Fibroblast of pulmonary artery (primary cell): ENCODE data around the gene TMEM87A.

Experiments
- DNase-seq: peaks from one replicate; pipeline ENCODE4 v3.0.0-alpha.2; 2010; ENCODE audit warnings: low read depth
- H3K4me3 ChIP-seq: replicated peaks from 2 replicates; pipeline ENCODE4 v1.5.1; 2011; ENCODE audit warnings: low read depth, mild to moderate bottlenecking, control low read depth, low read length, moderate library complexity
- CTCF ChIP-seq: IDR thresholded peaks from 2 replicates; pipeline ENCODE4 v1.5.1; 2011; ENCODE audit warnings: mild to moderate bottlenecking, control low read depth, low read length, inconsistent platforms; ENCODE audit errors: missing control alignments

Gene TMEM87A

GRCh38 chr15:42273900-42274701 lies 868 bp upstream of the TMEM87A start:
- peak; percentile 59 for DNase-seq
- peak overlapping the region; percentile 96 for H3K4me3 ChIP-seq
- no peak for TF ChIP-seq CTCF

- TF ChIP-seq CTCF, result no peak
- H3K4me3 ChIP-seq, result peak overlapping the region; percentile 96
- DNase-seq, result no peak
These were observed 2.2 kb downstream of the TMEM87A start for GRCh38 chr15:42270996-42271395.

GRCh38 chr15:42270551-42270950 lies 2.7 kb downstream of the TMEM87A start:
- TF ChIP-seq CTCF, result no peak
- no peak for DNase-seq
- no peak overlapping the region for H3K4me3 ChIP-seq

- no peak for TF ChIP-seq CTCF
- no peak overlapping the region for H3K4me3 ChIP-seq
- DNase-seq, result peak; percentile 41
These were observed 5.9 kb downstream of the TMEM87A start for GRCh38 chr15:42267286-42267685.

GRCh38 chr15:42264795-42265194 lies 8.4 kb downstream of the TMEM87A start:
- no peak for TF ChIP-seq CTCF
- no peak overlapping the region for H3K4me3 ChIP-seq
- DNase-seq, result no peak

- no peak overlapping the region for H3K4me3 ChIP-seq
- TF ChIP-seq CTCF, result no peak
- DNase-seq, result no peak
These were observed 19.9 kb downstream of the TMEM87A start for GRCh38 chr15:42253300-42253699.

GRCh38 chr15:42240823-42241222 lies 32.4 kb downstream of the TMEM87A start:
- DNase-seq, result no peak
- H3K4me3 ChIP-seq, result no peak overlapping the region

More at GRCh38 chr15:42240823-42241222, 32.4 kb downstream of the TMEM87A start:
- TF ChIP-seq CTCF, result no peak
